GM20431 (cell line): Measurements from ENCODE around the gene KRTAP22-1.

Source experiments
- in situ Hi-C: fragments of 300-500 bp; cut with MseI, MboI; formaldehyde crosslinking; loops from one replicate; pipeline ENCODE4 v1.15.0; 2020; ENCODE audit warnings: low sequenced_read_pairs; ENCODE audit not compliant: unreplicated experiment

KRTAP22-1 gene

GRCh38 chr21:30600787-30601186, at the start of gene KRTAP22-1:
KRTAP22-1 (plus strand) TSS chr21:30601087.
- in situ Hi-C loops, result no loop called here

GRCh38 chr21:30552782-30553181, 48.1 kb upstream of the KRTAP22-1 start:
- in situ Hi-C loops, result no loop called here

- in situ Hi-C loops, result no loop called here
Measured at GRCh38 chr21:30555095-30555494, 45.8 kb upstream of the KRTAP22-1 start.

- in situ Hi-C loops, result no loop called here
Measured at GRCh38 chr21:30561264-30561895, 39.5 kb upstream of the KRTAP22-1 start, which contains the start of gene KRTAP19-7. KRTAP19-7 (minus strand) TSS chr21:30561314; CDS start chr21:30561289, 25 bp downstream.

GRCh38 chr21:30561957-30562356, 38.9 kb upstream of the KRTAP22-1 start:
- in situ Hi-C loops, result no loop called here

GRCh38 chr21:30563072-30563471, 37.8 kb upstream of the KRTAP22-1 start:
- in situ Hi-C loops, result no loop called here

GRCh38 chr21:30563630-30564029, 37.3 kb upstream of the KRTAP22-1 start:
- in situ Hi-C loops, result no loop called here

DNA sequence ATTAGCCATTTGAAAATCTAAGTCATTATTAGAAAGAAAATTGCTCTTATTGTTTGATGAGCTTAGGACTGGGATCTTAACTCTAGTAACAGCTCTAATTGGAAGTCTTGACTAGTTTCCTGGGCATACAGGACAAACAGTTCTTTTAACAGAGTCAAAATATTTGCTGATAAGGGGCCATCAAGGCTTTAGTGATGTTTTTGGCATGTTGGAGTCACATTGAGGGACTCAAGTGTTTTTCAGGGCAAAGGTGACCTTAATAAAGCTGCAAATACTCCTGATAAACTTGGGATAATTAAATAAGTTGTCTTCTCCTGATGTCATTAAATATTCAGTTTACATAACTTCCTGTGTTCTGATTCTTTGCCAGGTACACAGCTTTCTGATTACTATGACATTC, 33.3 kb upstream of the KRTAP22-1 start:
- in situ Hi-C loops, result no loop called here

GRCh38 chr21:30577766-30578165, 23.1 kb upstream of the KRTAP22-1 start:
- in situ Hi-C loops, result no loop called here

- in situ Hi-C loops, result no loop called here
Measured at GRCh38 chr21:30579346-30579745, 21.5 kb upstream of the KRTAP22-1 start.

DNA sequence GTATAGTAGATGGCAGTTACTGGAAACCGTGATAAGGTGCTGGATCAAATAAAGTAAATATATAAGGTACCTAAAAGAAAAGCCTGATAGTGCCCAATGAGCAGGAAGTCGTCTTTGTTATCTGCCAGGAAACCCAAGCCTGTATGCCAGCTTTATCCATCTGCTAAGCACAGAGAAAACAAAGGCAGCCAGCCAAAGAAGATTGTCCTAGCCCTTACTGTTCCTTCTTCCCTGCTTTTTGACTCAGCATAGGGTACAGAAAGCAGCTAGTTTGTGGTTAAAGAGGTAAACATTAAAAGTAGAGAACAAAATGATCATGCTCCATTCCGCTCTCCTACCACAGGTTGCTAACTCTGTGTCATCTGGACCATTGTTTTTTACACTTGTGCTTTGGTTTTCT, 20.8 kb upstream of the KRTAP22-1 start:
- in situ Hi-C loops, result no loop called here

DNA sequence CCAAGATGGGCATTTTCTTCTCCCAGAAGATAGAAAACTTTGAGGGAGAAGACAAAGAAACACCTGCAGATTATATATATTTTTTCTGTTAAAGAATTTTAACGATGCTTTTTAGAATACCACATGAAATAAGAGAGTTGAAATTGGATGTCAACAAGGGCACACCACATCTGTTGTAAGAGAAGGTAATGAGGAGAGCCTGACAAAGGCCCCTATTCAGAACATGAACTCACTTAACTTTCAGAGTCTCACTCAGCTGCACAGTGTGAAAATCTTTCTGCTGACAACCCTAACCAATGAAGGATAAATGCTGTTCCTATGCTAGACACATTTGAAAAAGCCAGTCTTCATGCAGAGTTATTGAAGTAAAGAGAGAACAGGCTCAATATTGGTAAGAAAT, 18.0 kb upstream of the KRTAP22-1 start:
- in situ Hi-C loops, result no loop called here

DNA sequence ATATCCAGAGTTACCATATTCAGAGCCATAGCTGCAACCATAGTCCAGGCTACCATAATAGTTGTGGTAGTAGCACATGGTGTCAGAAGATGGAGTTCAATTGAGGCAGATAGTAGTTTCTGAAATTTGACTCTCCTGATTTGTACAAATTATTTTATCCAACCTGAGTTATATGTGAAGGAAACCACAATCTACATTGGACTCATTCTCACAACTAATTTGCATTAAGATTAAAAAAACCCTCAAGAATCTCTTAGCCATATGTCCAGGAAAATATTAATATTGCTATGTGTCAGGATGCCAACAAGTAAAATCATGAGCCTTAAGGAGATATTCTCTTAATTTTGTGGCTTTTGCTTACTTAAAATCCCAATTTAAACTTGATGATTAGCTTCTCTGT, 10.6 kb upstream of the KRTAP22-1 start, which contains the start of gene KRTAP22-2:
TSS of gene KRTAP22-2 (minus strand) at position 101 of the 400 bp plus-strand sequence.
- in situ Hi-C loops, result no loop called here

DNA sequence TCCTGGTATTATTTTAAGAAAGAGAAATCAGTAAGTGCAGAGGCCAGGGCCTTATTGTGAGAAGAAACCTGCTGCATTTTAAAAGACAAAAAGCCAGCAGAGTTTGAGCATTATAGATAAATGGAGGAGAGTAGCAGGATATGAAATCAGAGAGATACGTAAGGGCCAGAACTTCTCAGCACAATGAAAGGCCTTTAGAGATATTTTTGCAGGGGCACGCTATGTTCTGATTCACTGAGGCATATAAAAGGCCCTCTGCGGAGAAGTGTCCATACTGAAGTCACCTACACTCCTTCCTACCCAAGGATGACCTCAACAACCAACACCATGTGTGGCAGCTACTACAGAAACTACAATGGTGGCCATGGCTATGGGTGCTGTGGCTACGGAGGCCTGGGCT, 8.7 kb upstream of the KRTAP22-1 start, which contains the start of gene KRTAP6-3:
TSS of gene KRTAP6-3 (plus strand) at position 301 of the 400 bp plus-strand sequence. CDS start at position 307, 6 bp downstream.
- in situ Hi-C loops, result no loop called here

- in situ Hi-C loops, result no loop called here
Measured at GRCh38 chr21:30598802-30599201, 2.1 kb upstream of the KRTAP22-1 start, which contains the start of gene KRTAP6-2. KRTAP6-2 (minus strand) TSS chr21:30598902; CDS start chr21:30598874, 28 bp downstream.

GRCh38 chr21:30605968-30606367, 5.1 kb downstream of the KRTAP22-1 start:
- in situ Hi-C loops, result no loop called here

DNA sequence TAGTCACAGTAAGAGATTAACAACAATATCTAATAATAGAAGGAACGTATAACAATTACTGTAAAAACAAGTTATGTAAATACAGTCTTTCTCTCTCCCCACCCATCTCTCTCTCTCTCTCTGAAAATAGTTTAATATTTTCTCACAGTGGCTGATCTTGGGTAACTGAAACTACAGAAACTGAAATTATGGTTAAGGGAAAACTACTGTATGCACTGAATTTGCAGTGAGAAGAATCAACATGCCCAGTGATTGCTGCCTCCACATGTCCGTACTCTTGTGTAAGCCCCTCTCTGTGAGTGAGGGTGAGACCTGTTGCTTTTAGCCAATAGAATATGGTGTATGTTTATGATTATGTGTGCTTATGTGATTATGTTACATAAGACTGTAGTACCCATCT, 11.2 kb downstream of the KRTAP22-1 start:
- in situ Hi-C loops, result no loop called here

DNA sequence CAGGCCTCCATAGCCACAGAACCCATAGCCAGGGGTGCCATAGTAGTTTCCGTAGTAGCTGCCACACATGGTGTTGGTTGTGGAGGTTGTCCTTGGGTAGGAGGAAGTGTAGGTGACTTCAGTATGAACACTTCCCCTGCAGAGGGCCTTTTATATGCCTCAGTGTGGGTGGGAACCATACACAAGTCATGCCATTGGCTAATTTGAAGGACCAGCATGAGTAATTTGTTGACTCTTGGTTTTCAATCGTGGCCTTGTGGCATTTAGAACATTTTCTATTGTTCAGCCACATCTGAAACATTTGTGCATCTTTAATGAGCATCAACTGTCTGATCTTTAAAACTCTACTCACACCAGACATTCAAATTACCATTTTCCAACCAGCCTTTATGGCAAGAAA, 12.9 kb downstream of the KRTAP22-1 start, which contains the start of gene KRTAP6-1:
TSS of gene KRTAP6-1 (minus strand) at position 95 of the 400 bp plus-strand sequence. CDS start at position 69, 26 bp downstream.
- in situ Hi-C loops, result no loop called here

DNA sequence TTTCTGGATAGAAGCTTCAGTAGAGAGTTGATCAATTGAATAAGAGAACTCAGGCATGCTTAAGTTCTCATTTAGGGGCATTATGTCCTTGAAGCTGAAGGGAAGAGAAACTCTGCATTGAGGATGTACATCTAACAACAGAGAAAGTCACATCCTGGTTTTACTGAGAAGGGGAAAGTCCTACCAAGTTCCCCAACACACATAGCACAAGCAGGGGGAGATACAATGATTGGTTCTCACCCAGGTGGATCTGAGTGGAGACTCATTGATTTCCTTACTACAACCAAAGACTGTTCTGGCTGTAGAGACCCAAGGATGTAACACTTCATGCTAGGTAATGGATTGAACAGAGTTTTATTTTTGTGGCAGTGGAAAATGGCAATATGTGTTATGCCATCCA, 14.3 kb downstream of the KRTAP22-1 start:
- in situ Hi-C loops, result no loop called here

DNA sequence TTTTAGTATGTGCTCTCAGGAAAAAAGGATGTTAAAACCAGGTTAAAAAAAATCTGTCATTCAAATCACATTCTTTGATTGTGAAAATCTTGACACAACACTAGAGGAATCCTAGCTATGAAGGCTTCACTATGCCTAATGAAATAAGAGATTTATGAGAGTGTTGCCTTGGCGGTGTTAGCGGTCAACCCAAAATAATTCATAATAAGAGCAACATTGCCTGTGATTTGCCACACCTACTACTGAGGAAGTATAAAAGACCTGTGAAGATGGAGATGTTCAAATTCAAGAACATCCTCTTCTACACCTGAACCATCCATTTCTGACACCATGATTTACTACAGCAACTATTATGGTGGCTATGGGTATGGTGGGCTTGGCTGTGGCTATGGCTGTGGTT, 15.2 kb downstream of the KRTAP22-1 start, which contains the start of gene KRTAP20-1:
TSS of gene KRTAP20-1 (plus strand) at position 301 of the 400 bp plus-strand sequence. CDS start at position 331, 30 bp downstream.
- in situ Hi-C loops, result no loop called here

DNA sequence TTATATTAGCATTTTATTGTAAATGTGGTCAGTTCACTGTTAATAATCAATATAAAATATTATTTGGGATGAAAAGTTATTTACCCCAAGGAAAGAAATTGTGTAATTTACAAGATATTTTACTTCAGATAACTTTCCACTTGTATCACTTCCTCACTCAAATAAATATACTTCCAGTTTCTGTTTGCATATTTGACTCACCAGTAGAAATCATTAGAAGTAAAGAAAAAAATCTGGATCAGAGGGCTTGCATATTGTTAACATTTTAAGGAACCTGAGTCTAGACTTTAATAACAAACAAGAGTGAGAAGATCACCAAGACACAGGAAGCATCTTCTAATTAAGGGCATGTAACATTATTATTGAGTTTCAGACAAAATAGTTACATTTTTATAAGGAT, 19.2 kb downstream of the KRTAP22-1 start:
- in situ Hi-C loops, result no loop called here

DNA sequence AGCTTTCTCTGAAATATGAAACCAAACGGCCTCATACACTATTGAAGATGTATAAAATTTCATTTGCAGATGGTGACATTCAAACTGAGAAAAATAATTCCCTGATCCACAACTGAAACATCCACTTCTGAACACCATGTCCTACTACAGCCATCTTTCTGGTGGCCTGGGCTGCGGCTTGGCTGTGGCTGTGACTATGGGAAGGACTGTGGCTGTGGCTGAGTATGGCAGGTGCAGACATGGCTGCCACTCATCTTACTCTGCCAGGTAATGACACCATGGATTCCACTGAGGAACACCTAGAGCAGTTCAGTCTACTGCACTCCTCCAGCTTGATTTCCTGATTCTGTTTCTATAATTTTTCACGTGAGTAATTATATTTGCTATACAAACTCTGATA, 19.6 kb downstream of the KRTAP22-1 start, which contains the start of gene KRTAP20-4:
TSS of gene KRTAP20-4 (plus strand) at position 106 of the 400 bp plus-strand sequence.
- in situ Hi-C loops, result no loop called here
